Kidney epithelial cell (primary cell): ENCODE measurements around the gene GPC6. TPM values are rescaled to one million over a fixed set of nuclear protein-coding genes. Genes with fewer than 3 reads are reported as not detected.

Experiments used
- DNase-seq: peaks from one replicate; pipeline ENCODE4 v3.0.0-alpha.2; 2010; ENCODE audit warnings: low read depth
- H3K27me3 ChIP-seq: 2 replicates; pipeline ENCODE4 v1.6.0; 2011; ENCODE audit warnings: low read length; ENCODE audit not compliant: control insufficient read depth, insufficient read depth
- H3K36me3 ChIP-seq: 2 replicates; pipeline ENCODE4 v1.5.1; 2011; ENCODE audit warnings: low read length; ENCODE audit not compliant: control insufficient read depth, insufficient read depth
- H3K4me3 ChIP-seq: 2 replicates; pipeline ENCODE4 v1.5.1; 2011; ENCODE audit warnings: low read depth, mild to moderate bottlenecking, control low read depth, low read length
- total RNA-seq: library from RNA; depleted of rRNA; stranded (reverse); fragments of >200 nt; gene quantifications from 2 replicates; pipeline ENCODE4 v1.2.3, GENCODE V29; 2015
- TF ChIP-seq, protein P1 (sequence below): IDR thresholded peaks from 2 replicates; pipeline ENCODE4 v1.5.1; 2011; ENCODE audit warnings: mild to moderate bottlenecking, moderate library complexity, low read length, control low read depth, inconsistent platforms; ENCODE audit not compliant: insufficient read depth, poor library complexity, severe bottlenecking

GPC6 gene
- total RNA-seq, 1 donor from 2014 or later, result 62.7 TPM

- no peak overlapping the region for H3K4me3 ChIP-seq
- TF ChIP-seq, protein P1, sequence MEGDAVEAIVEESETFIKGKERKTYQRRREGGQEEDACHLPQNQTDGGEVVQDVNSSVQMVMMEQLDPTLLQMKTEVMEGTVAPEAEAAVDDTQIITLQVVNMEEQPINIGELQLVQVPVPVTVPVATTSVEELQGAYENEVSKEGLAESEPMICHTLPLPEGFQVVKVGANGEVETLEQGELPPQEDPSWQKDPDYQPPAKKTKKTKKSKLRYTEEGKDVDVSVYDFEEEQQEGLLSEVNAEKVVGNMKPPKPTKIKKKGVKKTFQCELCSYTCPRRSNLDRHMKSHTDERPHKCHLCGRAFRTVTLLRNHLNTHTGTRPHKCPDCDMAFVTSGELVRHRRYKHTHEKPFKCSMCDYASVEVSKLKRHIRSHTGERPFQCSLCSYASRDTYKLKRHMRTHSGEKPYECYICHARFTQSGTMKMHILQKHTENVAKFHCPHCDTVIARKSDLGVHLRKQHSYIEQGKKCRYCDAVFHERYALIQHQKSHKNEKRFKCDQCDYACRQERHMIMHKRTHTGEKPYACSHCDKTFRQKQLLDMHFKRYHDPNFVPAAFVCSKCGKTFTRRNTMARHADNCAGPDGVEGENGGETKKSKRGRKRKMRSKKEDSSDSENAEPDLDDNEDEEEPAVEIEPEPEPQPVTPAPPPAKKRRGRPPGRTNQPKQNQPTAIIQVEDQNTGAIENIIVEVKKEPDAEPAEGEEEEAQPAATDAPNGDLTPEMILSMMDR, result no peak
- no peaks in the 10 kb centered on the region for H3K27me3 ChIP-seq
- peak; percentile 96 for DNase-seq
- no peaks in the 10 kb centered on the region for H3K36me3 ChIP-seq
These were observed 333.1 kb downstream of the GPC6 start for GRCh38 chr13:93559718-93560117.

- TF ChIP-seq, protein P1, result no peak
- no peak for DNase-seq
These were observed 335.1 kb downstream of the GPC6 start for GRCh38 chr13:93561576-93562225.

DNA sequence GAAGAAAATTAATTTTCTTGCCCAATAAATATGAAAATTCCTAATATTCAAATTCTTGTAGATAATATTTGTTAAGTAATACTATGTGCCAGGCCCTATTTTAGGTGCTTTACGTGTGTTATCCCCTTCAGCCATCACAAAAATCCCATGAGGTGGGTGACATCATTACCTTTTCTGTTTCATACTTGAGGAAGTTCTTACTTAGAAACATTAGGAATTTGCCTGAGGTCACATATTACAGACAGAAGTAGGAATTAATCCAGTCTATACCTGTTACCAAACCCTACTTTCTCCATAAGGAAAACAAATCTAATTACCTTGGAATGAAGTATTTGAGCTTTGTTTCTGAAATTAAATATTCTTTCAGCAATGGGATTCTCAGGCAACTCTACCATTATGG, 336.1 kb downstream of the GPC6 start:
- Histone ChIP-seq H3K4me3 (no peak overlapping the region), H3K27me3 (no peaks in the 10 kb centered on the region), H3K36me3 (no peaks in the 10 kb centered on the region)
- no peak for DNase-seq
- TF ChIP-seq, protein P1, result no peak

More at GRCh38 chr13:93561576-93562225, 335.1 kb downstream of the GPC6 start:
- Histone ChIP-seq H3K4me3 (no peak overlapping the region), H3K27me3 (no peaks in the 10 kb centered on the region), H3K36me3 (no peaks in the 10 kb centered on the region)

GRCh38 chr13:93577105-93577504, 350.5 kb downstream of the GPC6 start:
- TF ChIP-seq, protein P1, result no peak
- no peak for DNase-seq
- Histone ChIP-seq H3K36me3 (no peaks in the 10 kb centered on the region), H3K27me3 (no peaks in the 10 kb centered on the region), H3K4me3 (no peak overlapping the region)

DNA sequence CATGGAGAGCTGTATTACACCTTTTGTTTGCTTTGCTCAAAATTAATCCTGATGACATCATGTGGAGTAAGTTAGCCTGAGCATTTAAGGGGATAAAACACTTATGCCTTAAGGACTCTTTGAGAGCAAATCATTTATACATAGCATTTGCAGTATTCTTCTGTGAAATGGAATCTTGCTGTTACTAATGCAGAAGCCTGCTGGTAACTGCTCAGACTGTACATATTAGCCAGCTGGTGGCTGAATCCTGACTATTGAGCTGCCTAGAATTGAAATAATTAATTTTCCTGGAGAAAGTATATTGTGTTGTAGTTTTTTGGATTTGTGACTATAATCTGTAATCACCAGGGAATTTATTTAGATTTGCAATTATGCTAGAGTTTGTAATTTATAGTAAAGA, 363.2 kb downstream of the GPC6 start:
- DNase-seq, result no peak

DNA sequence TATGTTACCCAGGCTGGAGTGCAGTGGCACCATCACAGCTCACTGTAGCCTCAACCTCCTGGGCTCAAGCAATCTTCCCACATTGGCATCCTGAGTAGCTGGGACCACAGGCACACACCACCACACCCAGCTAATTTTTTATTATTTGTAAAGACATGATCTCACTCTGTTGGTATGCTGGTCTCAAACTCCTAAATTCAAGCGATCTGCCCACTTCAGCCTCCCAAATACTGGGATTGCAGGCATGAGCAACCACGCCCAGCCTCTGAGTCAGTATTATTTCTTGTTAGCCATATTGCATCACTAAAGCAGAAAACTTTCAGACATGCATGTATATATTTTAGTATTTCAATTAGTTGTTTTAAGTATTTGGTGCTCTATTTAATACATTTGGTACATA, 376.4 kb downstream of the GPC6 start:
- TF ChIP-seq, protein P1, result no peak
- H3K4me3 ChIP-seq, result no peak overlapping the region
- no peaks in the 10 kb centered on the region for H3K36me3 ChIP-seq
- H3K27me3 ChIP-seq, result no peaks in the 10 kb centered on the region
- peak; percentile 65 for DNase-seq

More for the DNA sequence above, 363.2 kb downstream of the GPC6 start:
- no peak overlapping the region for H3K4me3 ChIP-seq
- TF ChIP-seq, protein P1, result no peak
- H3K27me3 ChIP-seq, result no peaks in the 10 kb centered on the region
- no peaks in the 10 kb centered on the region for H3K36me3 ChIP-seq
